SH-SY5Y (cell line): ENCODE data around the gene ADIPOQ.

Experiments used
- GATA2 ChIP-seq: IDR thresholded peaks from 2 replicates; pipeline ENCODE4 v1.6.1; 2011; ENCODE audit warnings: mild to moderate bottlenecking, low read depth, low read length
- GATA3 ChIP-seq: IDR thresholded peaks from 2 replicates; pipeline ENCODE4 v1.6.1; 2011; ENCODE audit warnings: low read depth, mild to moderate bottlenecking, low read length, moderate library complexity

DNA sequence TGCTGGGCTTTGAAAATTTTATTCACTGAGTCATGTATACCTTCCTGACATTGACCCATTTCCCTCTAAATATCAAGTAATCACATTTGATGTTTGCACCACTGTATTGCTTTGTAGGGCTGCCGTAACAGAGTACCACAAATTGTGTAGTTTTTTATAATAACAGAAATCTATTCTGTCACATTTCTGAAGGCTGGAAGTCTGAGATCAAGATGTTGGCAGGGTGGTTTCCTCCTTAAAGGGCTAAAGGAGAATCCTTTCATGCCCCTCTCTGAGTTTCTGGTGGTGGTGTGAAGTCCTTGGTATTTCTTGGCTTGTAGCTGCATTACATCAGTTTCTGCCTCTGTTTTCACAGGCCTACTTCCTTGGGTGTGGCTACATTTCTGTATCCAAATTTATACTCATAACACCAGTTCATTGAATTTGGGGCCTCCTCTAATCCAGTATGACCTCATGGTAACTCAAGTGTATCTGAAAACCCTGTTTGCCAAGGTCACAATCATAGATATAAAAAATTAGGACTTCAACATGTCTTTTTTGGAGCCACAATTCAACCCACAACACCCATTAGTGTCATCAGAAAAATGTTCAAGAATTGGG is 58.7 kb downstream of the ADIPOQ start:
- TF ChIP-seq GATA2 (no peak), GATA3 (no peak)
